ENCODE data around the gene CRYBA4. TPM values are rescaled to one million over a fixed set of nuclear protein-coding genes. Genes with fewer than 3 reads are reported as not detected.

Gene CRYBA4
- total and polyA plus RNA-seq, 9 donors, result 0.59 TPM; not detected in 8

DNA sequence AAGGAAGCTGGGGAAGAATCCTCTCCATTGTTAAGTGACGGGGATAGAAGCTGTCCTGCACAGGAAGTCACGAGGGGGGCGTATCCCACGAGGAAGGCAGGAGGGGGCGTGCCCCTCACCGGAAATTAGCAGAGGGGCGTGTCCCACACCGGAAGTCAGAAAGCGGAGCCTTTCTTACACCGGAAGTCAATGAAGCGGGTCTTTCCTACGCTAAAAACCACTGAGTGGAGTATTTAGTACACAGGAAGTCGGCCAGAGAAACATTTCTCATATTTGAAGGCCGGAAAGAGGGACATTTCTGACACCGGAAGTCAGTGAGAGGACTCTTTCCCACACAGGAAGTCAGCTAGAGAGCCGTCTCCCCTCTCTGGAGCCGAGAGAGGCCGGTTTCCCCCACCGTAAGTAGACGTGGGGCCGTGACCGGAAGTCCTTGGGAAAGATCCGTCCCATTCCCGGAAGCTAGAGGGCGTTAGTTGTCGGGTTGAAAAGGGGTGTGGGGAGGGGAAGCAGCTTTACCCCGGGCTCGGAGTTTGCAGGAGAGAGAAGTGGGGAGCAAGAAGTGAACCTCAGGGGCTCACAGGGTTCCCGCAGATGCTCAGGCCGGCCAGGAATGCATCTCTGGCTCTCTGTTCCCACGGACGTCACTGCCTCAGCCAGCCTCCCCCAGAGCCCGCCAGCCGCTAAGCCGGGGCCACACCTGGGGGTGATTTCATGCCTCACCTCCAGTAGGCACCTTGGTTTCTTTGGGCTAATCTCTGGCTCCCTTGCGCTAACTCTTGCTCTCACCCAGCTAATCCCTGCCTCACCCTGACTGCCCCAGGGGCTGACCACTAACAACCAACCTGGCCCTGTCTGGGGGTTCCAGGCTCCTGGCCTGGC lies 51.1 kb downstream of the CRYBA4 start:
- Histone ChIP-seq H3K27me3 (no peaks in the 10 kb centered on the region), H3K27ac (peak overlapping the region; percentile 69 to 84), H3K36me3 (no peaks in the 10 kb centered on the region), H3K4me1 (ENCODE audit: insufficient read depth) (peaks cover 12% of the 10 kb centered on the region), H3K4me3 (peak overlapping the region; percentile 65), H3K9me3 (no peaks in the 10 kb centered on the region)
- TF ChIP-seq EP300 (IDR thresholded peaks at IDR 0.05), result peak; percentile 78
- TF ChIP-seq, protein P1, sequence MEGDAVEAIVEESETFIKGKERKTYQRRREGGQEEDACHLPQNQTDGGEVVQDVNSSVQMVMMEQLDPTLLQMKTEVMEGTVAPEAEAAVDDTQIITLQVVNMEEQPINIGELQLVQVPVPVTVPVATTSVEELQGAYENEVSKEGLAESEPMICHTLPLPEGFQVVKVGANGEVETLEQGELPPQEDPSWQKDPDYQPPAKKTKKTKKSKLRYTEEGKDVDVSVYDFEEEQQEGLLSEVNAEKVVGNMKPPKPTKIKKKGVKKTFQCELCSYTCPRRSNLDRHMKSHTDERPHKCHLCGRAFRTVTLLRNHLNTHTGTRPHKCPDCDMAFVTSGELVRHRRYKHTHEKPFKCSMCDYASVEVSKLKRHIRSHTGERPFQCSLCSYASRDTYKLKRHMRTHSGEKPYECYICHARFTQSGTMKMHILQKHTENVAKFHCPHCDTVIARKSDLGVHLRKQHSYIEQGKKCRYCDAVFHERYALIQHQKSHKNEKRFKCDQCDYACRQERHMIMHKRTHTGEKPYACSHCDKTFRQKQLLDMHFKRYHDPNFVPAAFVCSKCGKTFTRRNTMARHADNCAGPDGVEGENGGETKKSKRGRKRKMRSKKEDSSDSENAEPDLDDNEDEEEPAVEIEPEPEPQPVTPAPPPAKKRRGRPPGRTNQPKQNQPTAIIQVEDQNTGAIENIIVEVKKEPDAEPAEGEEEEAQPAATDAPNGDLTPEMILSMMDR (IDR thresholded peaks at IDR 0.05), result peak; percentile 34 to 81 (median 55)
- peak; percentile 18 for TF ChIP-seq POLR2A (IDR thresholded peaks at IDR 0.05)
- intact Hi-C loops (cut with DNase I), result no loop called here
- peak; percentile 92 to 94 (median 93) for DNase-seq
- WGBS, 3 donors, result 1% methylated on average over 36 of the region's 36 CpGs

DNA sequence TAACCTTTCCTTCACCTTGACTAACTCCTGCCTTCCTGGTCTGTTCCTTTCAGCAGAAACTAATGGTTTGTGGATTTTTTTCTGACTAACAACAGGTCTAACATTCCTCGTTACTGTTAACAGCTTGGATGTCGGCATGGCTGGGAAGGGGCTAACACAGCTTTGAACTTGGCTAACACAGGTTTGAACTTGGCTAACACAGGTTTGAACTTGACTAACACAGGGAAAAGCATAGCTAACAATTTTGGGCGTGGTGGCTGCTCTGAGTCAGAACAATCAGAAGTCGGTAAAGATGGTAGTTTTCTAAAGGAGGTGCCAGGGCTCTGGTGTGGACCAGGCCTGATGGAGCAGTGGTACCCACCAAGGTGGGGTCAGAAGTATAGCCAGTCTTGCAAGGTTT lies 51.7 kb downstream of the CRYBA4 start:
- Histone ChIP-seq H3K9me3 (no peaks in the 10 kb centered on the region), H3K27ac (peak overlapping the region; percentile 69 to 84), H3K27me3 (no peaks in the 10 kb centered on the region), H3K36me3 (no peaks in the 10 kb centered on the region), H3K4me1 (ENCODE audit: insufficient read depth) (peaks cover 12% of the 10 kb centered on the region), H3K4me3 (peak overlapping the region; percentile 65)
- intact Hi-C loops (cut with DNase I), result no loop called here
- 18 to 38% (median 30%) methylated on average over 4 of the region's 4 CpGs for WGBS, 3 donors
- TF ChIP-seq, protein P1 (IDR thresholded peaks at IDR 0.05), result no peak
- TF ChIP-seq EP300 (IDR thresholded peaks at IDR 0.05), result no peak
- TF ChIP-seq POLR2A (IDR thresholded peaks at IDR 0.05), result no peak
- no peak for DNase-seq

DNA sequence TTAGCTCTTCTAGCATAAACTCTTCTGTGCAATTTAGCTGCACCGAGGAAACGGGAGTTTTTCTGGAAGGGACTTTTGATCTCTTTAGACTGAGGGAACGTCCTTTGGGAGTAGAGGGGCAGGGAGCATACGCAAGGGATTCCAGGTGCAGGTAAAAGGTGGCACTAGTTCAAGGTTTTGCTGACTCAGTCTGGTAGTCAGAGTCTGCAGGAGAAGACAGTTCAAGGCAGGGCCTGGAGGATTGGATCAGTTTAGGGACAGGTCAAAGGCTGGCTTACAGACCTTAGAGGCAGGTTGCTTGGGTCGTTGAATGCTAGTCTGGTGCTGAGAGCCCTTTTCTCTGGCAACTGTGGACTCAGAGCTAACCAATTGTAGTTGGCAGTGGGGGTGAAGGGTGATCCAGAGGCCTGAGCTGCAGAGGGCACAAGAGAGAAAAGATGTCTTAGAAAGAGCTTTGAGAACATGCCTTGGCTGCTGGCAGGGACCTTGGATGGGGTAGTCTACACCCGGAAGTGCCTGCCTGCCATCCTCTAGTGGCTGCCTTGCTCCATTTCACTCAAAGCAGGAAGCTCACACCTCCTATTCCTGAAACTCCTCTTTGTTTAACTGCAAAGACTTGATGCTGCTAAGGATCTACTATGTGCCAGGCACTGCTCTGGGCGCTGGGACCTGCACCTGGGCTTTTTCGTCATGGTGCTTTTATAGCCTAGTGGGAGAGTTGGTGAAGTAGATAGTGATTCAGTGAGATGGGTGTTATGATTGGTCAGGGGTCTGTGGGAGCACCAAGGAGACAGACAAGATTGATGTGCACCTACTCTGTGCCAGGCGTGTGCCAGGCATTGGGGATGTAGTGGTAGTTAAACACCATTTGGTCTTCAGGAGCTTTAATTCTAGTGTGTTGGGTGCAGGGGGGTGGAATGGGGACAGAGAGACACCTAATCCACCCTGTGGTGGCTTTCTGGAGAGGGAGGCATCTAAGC lies 52.7 kb downstream of the CRYBA4 start:
- Histone ChIP-seq H3K27me3 (no peaks in the 10 kb centered on the region), H3K9me3 (no peaks in the 10 kb centered on the region), H3K4me3 (no peak overlapping the region), H3K4me1 (ENCODE audit: insufficient read depth) (peaks cover 12% of the 10 kb centered on the region), H3K27ac (no peak overlapping the region), H3K36me3 (no peaks in the 10 kb centered on the region)
- DNase-seq, result no peak
- WGBS, 3 donors, result 74 to 77% (median 76%) methylated on average over 9 of the region's 9 CpGs
- intact Hi-C loops (cut with DNase I), result no loop called here
- TF ChIP-seq POLR2A (IDR thresholded peaks at IDR 0.05), result no peak
- no peak for TF ChIP-seq EP300 (IDR thresholded peaks at IDR 0.05)
- TF ChIP-seq, protein P1 (IDR thresholded peaks at IDR 0.05), result no peak

DNA sequence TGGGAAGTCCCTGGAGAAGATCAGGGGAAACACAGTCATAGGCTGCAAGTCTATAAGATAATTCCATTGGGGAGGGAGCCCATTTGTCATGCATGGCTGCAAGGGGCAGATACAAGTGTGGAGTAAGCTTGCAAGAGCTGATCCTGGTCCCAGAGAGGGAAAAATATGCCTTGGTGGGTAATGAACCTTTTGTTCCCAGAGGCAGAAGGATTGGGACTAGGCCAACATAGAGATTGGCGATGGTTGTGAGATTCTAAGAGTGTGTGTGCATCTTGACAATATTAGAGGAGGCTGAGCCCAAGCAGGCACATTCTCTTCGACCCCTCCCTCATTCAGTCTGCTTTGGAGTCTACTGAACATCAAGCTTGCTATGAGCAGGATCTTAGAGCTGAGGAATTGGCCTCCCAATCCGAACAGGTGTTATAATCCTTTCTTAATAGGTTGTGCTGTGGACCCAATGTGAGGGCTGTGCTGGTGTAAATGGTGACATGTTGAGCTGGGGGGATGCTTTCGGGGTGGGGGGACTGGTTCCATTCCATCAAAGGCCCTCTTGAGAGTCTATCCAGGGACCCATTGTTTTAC lies 54.0 kb downstream of the CRYBA4 start:
- H3K4me1 ChIP-seq (ENCODE audit: insufficient read depth), result peaks cover 12% of the 10 kb centered on the region
- no peak overlapping the region for H3K4me3 ChIP-seq
- H3K27ac ChIP-seq, result no peak overlapping the region
- WGBS, 3 donors, result 92 to 98% (median 94%) methylated on average over 4 of the region's 4 CpGs
- H3K9me3 ChIP-seq, result no peaks in the 10 kb centered on the region
- intact Hi-C loops (cut with DNase I), result no loop called here
- no peak for TF ChIP-seq EP300 (IDR thresholded peaks at IDR 0.05)
- DNase-seq, result no peak
- H3K27me3 ChIP-seq, result no peaks in the 10 kb centered on the region
- H3K36me3 ChIP-seq, result no peaks in the 10 kb centered on the region
